Measurements from ENCODE around the gene RIC3.

RIC3 gene

GRCh38 chr11:8097468-8097867, 71.4 kb downstream of the RIC3 start:
- Histone ChIP-seq H3K79me1 (replicated peaks; ENCODE audit: low read length, poor library complexity, severe bottlenecking) (no peaks in the 10 kb centered on the region), H2BK15ac (ENCODE audit: low read depth, poor library complexity, severe bottlenecking) (no peak overlapping the region), H2BK5ac (ENCODE audit: low read depth, low read length, poor library complexity, severe bottlenecking) (no peak overlapping the region), H3K23ac (ENCODE audit: low read length in 2 of 2) (no peak overlapping the region), H3K9me3 (ENCODE audit: control insufficient read depth, low read length) (no peaks in the 10 kb centered on the region), H2AK5ac (ENCODE audit: low read length, severe bottlenecking) (no peak overlapping the region), H3K4me1 (ENCODE audit: control insufficient read depth, insufficient read depth, low read depth, low read length) (no peaks in the 10 kb centered on the region), H3K4me3 (ENCODE audit: insufficient read depth in 1 of 2, low read depth in 1 of 2, low read length in 2 of 2) (peak overlapping the region in 1 of 2 experiments; percentile 8), H2AFZ (ENCODE audit: low read depth, low read length) (no peak overlapping the region), H3K4ac (ENCODE audit: low read depth in 1 of 2, low read length in 2 of 2) (no peak overlapping the region), H3K27ac (ENCODE audit: low read length, poor library complexity, severe bottlenecking) (no peak overlapping the region), H3K27me3 (ENCODE audit: control insufficient read depth in 1 of 2, insufficient read depth in 1 of 2, low read length in 2 of 2) (no peaks in the 10 kb centered on the region), H3K18ac (ENCODE audit: low read depth in 1 of 2, low read length in 2 of 2) (no peak overlapping the region), H4K8ac (ENCODE audit: low read length) (no peak overlapping the region), H2BK12ac (ENCODE audit: low read length in 2 of 2) (no peak overlapping the region), H3K4me2 (ENCODE audit: low read length, poor library complexity, severe bottlenecking) (no peak overlapping the region), H3K14ac (ENCODE audit: low read length in 2 of 2) (no peak overlapping the region), H3K9ac (ENCODE audit: low read length) (peak overlapping the region; percentile 75), H2BK120ac (ENCODE audit: low read depth, low read length) (no peak overlapping the region), H4K91ac (ENCODE audit: low read length) (no peak overlapping the region), H3K36me3 (ENCODE audit: control insufficient read depth in 1 of 2, insufficient read depth in 2 of 2, low read depth in 1 of 2, low read length in 2 of 2) (peaks cover 0 to 51% of the 10 kb centered on the region in 2 experiments)
- 86% methylated on average over 8 of the region's 9 CpGs for WGBS
- DNase-seq: no peak

DNA sequence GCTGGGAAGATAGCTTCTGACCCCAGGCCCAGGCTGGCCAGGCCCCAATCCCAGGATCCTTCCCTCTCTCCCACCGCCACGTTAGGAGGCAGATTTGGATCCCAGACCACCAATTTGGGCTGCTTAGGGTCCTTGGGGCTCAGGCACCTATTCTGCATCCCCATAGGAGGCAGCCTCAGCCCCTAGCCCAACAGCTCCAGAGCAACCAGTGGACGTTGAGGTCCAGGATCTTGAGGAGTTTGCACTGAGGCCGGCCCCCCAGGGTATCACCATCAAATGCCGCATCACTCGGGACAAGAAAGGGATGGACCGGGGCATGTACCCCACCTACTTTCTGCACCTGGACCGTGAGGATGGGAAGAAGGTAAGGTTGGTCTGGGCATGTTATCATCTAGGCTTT, 71.8 kb downstream of the RIC3 start:
- no peak overlapping the region for H3K14ac ChIP-seq (ENCODE audit: low read length in 2 of 2)
- no peak overlapping the region for H2BK15ac ChIP-seq (ENCODE audit: low read depth, poor library complexity, severe bottlenecking)
- no peak for DNase-seq
- H2AFZ ChIP-seq (ENCODE audit: low read depth, low read length): no peak overlapping the region
- H3K4me1 ChIP-seq (ENCODE audit: control insufficient read depth, insufficient read depth, low read depth, low read length): no peaks in the 10 kb centered on the region
- no peak overlapping the region for H2BK12ac ChIP-seq (ENCODE audit: low read length in 2 of 2)
- no peaks in the 10 kb centered on the region for H3K79me1 ChIP-seq (replicated peaks; ENCODE audit: low read length, poor library complexity, severe bottlenecking)
- no peak overlapping the region for H3K23ac ChIP-seq (ENCODE audit: low read length in 2 of 2)
- WGBS: 94% methylated on average over 8 of the region's 8 CpGs
- H3K36me3 ChIP-seq (ENCODE audit: control insufficient read depth in 1 of 2, insufficient read depth in 2 of 2, low read depth in 1 of 2, low read length in 2 of 2): peaks cover 0 to 47% of the 10 kb centered on the region in 2 experiments
- no peak overlapping the region for H3K4me2 ChIP-seq (ENCODE audit: low read length, poor library complexity, severe bottlenecking)
- no peaks in the 10 kb centered on the region for H3K9me3 ChIP-seq (ENCODE audit: control insufficient read depth, low read length)
- H2BK5ac ChIP-seq (ENCODE audit: low read depth, low read length, poor library complexity, severe bottlenecking): no peak overlapping the region
- no peak overlapping the region for H2BK120ac ChIP-seq (ENCODE audit: low read depth, low read length)
- no peak overlapping the region for H4K91ac ChIP-seq (ENCODE audit: low read length)
- H3K27me3 ChIP-seq (ENCODE audit: control insufficient read depth in 1 of 2, insufficient read depth in 1 of 2, low read length in 2 of 2): no peaks in the 10 kb centered on the region
- H3K4me3 ChIP-seq (ENCODE audit: insufficient read depth in 1 of 2, low read depth in 1 of 2, low read length in 2 of 2): no peak overlapping the region
- no peak overlapping the region for H3K4ac ChIP-seq (ENCODE audit: low read depth in 1 of 2, low read length in 2 of 2)
- no peak overlapping the region for H3K18ac ChIP-seq (ENCODE audit: low read depth in 1 of 2, low read length in 2 of 2)
- H2AK5ac ChIP-seq (ENCODE audit: low read length, severe bottlenecking): no peak overlapping the region
- H3K9ac ChIP-seq (ENCODE audit: low read length): peak overlapping the region; percentile 54
- H3K27ac ChIP-seq (ENCODE audit: low read length, poor library complexity, severe bottlenecking): no peak overlapping the region
- H4K8ac ChIP-seq (ENCODE audit: low read length): no peak overlapping the region

DNA sequence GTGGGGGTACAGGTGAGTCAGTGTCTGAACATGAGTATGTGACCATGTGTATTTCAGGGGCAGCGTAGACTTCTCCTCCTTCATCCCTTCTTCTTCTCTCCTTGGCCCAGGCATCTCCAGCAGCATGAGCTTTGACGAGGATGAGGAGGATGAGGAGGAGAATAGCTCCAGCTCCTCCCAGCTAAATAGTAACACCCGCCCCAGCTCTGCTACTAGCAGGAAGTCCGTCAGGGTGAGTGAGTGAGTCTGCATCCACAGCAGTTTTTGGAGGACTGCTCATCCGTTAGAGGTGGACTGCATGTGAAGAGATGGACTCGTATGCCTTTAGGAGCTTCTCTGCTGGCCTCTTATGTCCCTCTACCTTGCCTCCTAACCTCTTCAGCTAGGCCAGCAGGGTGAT, 72.2 kb downstream of the RIC3 start:
- Histone ChIP-seq H4K8ac (ENCODE audit: low read length) (no peak overlapping the region), H3K4me1 (ENCODE audit: control insufficient read depth, insufficient read depth, low read depth, low read length) (no peaks in the 10 kb centered on the region), H2BK5ac (ENCODE audit: low read depth, low read length, poor library complexity, severe bottlenecking) (no peak overlapping the region), H3K27me3 (ENCODE audit: control insufficient read depth in 1 of 2, insufficient read depth in 1 of 2, low read length in 2 of 2) (no peaks in the 10 kb centered on the region), H2BK15ac (ENCODE audit: low read depth, poor library complexity, severe bottlenecking) (no peak overlapping the region), H4K91ac (ENCODE audit: low read length) (no peak overlapping the region), H3K9me3 (ENCODE audit: control insufficient read depth, low read length) (no peaks in the 10 kb centered on the region), H2BK120ac (ENCODE audit: low read depth, low read length) (no peak overlapping the region), H3K4ac (ENCODE audit: low read depth in 1 of 2, low read length in 2 of 2) (no peak overlapping the region), H3K9ac (ENCODE audit: low read length) (no peak overlapping the region), H3K79me1 (replicated peaks; ENCODE audit: low read length, poor library complexity, severe bottlenecking) (no peaks in the 10 kb centered on the region), H3K36me3 (ENCODE audit: control insufficient read depth in 1 of 2, insufficient read depth in 2 of 2, low read depth in 1 of 2, low read length in 2 of 2) (peaks cover 0 to 43% of the 10 kb centered on the region in 2 experiments), H2AK5ac (ENCODE audit: low read length, severe bottlenecking) (no peak overlapping the region), H2BK12ac (ENCODE audit: low read length in 2 of 2) (no peak overlapping the region), H3K23ac (ENCODE audit: low read length in 2 of 2) (no peak overlapping the region), H3K18ac (ENCODE audit: low read depth in 1 of 2, low read length in 2 of 2) (no peak overlapping the region), H3K4me2 (ENCODE audit: low read length, poor library complexity, severe bottlenecking) (no peak overlapping the region), H3K27ac (ENCODE audit: low read length, poor library complexity, severe bottlenecking) (no peak overlapping the region), H2AFZ (ENCODE audit: low read depth, low read length) (no peak overlapping the region), H3K14ac (ENCODE audit: low read length in 2 of 2) (no peak overlapping the region), H3K4me3 (ENCODE audit: insufficient read depth in 1 of 2, low read depth in 1 of 2, low read length in 2 of 2) (no peak overlapping the region)
- no peak for DNase-seq
- WGBS: 93% methylated on average over 3 of the region's 6 CpGs

DNA sequence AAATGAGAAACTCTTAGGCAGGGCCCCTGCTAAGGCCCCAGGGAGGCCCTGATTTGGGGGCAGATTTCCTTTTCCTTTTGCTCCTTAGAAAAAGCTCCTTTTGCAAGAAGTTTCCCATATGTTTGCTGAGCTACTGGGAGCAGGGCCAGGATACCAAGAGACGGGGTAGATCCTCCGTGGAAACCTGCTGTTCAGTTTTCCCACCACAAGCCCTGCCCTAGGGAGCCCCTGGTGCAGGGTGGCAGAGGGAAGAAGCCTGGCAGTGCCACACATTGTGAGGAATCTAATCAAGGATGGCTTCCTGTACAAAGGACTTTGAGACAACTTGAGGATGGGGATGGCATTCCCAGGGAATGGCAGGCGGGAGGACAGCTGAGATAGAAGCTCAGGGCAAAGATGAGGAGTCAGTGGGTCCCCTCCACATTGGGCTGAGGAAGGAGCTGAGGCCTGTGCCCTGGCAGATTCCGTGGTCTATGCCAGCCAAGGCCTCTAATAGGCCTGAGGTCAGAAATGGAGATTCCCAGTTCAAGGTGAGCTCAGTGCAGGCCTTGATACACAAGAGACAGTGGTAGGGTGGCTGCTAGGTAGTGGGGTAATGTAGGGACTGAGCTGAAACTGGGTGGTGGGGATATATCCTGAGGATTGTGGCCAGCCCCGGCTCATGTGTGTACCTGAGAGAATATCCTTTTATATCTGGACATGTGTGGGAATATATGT, 72.9 kb downstream of the RIC3 start:
- Histone ChIP-seq H3K9ac (ENCODE audit: low read length) (no peak overlapping the region), H3K14ac (ENCODE audit: low read length in 2 of 2) (no peak overlapping the region), H3K4me3 (ENCODE audit: insufficient read depth in 1 of 2, low read depth in 1 of 2, low read length in 2 of 2) (no peak overlapping the region), H3K36me3 (ENCODE audit: control insufficient read depth in 1 of 2, insufficient read depth in 2 of 2, low read depth in 1 of 2, low read length in 2 of 2) (peaks cover 0 to 41% of the 10 kb centered on the region in 2 experiments), H2BK12ac (ENCODE audit: low read length in 2 of 2) (no peak overlapping the region), H3K9me3 (ENCODE audit: control insufficient read depth, low read length) (no peaks in the 10 kb centered on the region), H3K27me3 (ENCODE audit: control insufficient read depth in 1 of 2, insufficient read depth in 1 of 2, low read length in 2 of 2) (no peaks in the 10 kb centered on the region), H3K4me2 (ENCODE audit: low read length, poor library complexity, severe bottlenecking) (no peak overlapping the region), H2AK5ac (ENCODE audit: low read length, severe bottlenecking) (no peak overlapping the region), H3K23ac (ENCODE audit: low read length in 2 of 2) (no peak overlapping the region), H2AFZ (ENCODE audit: low read depth, low read length) (no peak overlapping the region), H4K8ac (ENCODE audit: low read length) (no peak overlapping the region), H3K18ac (ENCODE audit: low read depth in 1 of 2, low read length in 2 of 2) (no peak overlapping the region), H3K4ac (ENCODE audit: low read depth in 1 of 2, low read length in 2 of 2) (no peak overlapping the region), H2BK120ac (ENCODE audit: low read depth, low read length) (no peak overlapping the region), H4K91ac (ENCODE audit: low read length) (no peak overlapping the region), H2BK5ac (ENCODE audit: low read depth, low read length, poor library complexity, severe bottlenecking) (no peak overlapping the region), H3K4me1 (ENCODE audit: control insufficient read depth, insufficient read depth, low read depth, low read length) (no peaks in the 10 kb centered on the region), H3K79me1 (replicated peaks; ENCODE audit: low read length, poor library complexity, severe bottlenecking) (no peaks in the 10 kb centered on the region), H2BK15ac (ENCODE audit: low read depth, poor library complexity, severe bottlenecking) (no peak overlapping the region), H3K27ac (ENCODE audit: low read length, poor library complexity, severe bottlenecking) (no peak overlapping the region)
- 95% methylated on average over 5 of the region's 5 CpGs for whole genome bisulfite sequencing
- no peak for DNase-seq

Data from mesenchymal stem cell (in vitro differentiated cells and primary cell).